CD4-positive, alpha-beta memory T cell (primary cell): ENCODE results near the gene TCF12. TPM values are rescaled to one million over a fixed set of nuclear protein-coding genes. Genes with fewer than 3 reads are reported as not detected.
"Not testable (repeated sequence)": the region's sequence is repeated elsewhere in the genome, so short reads cannot be mapped to it uniquely, and the experiment has no call there.

Source experiments
- CTCF ChIA-PET: fragments of 350-600 bp; sonication (Branson Sonifier 250); formaldehyde crosslinking; loops from one replicate; lab custom pipeline; 2021; ENCODE audit warnings: inconsistent platforms; ENCODE audit not compliant: partially characterized antibody; lab: Charles Lee
- POLR2A ChIA-PET: fragments of 350-600 bp; sonication (Branson Sonifier 250); formaldehyde crosslinking; loops from one replicate; lab custom pipeline; 2021; ENCODE audit not compliant: partially characterized antibody; lab: Charles Lee
- DNase-seq, 5 donors: peaks; one replicate each; pipeline versions ENCODE4 v3.0.0 to v3.0.0-alpha.2; 2020 to 2022; ENCODE audit warnings: mixed read lengths in 1 of 5
- H3K27ac ChIP-seq: one replicate; pipeline ENCODE4 v1.7.0; 2013; ENCODE audit warnings: low read depth, low read length
- H3K27me3 ChIP-seq: 2 replicates; pipeline ENCODE4 v1.7.0; 2013; ENCODE audit warnings: mild to moderate bottlenecking, low read length, moderate library complexity; ENCODE audit not compliant: insufficient read depth
- H3K36me3 ChIP-seq: 2 replicates; pipeline ENCODE4 v1.7.0; 2013; ENCODE audit warnings: mild to moderate bottlenecking, low read length, moderate library complexity; ENCODE audit not compliant: insufficient read depth
- H3K4me1 ChIP-seq: 2 replicates; pipeline ENCODE4 v1.7.0; 2013; ENCODE audit warnings: mild to moderate bottlenecking, low read length, moderate library complexity; ENCODE audit not compliant: insufficient read depth
- H3K4me3 ChIP-seq, 2 donors: one replicate each; pipeline ENCODE4 v1.7.0; 2013; ENCODE audit warnings: low read length in 2 of 2, mild to moderate bottlenecking in 1 of 2
- H3K9me3 ChIP-seq, 2 donors: one replicate each; pipeline ENCODE4 v1.7.0; 2013; ENCODE audit warnings: low read length in 2 of 2, control low read depth in 1 of 2; ENCODE audit not compliant: control insufficient read depth in 1 of 2
- H3K27ac Mint-ChIP-seq, 7 donors: one replicate each; pipeline ENCODE4 v1.8.0; 2020 to 2021; ENCODE audit warnings: mixed read lengths in 7 of 7, mild to moderate bottlenecking in 6 of 7, inconsistent platforms in 3 of 7, moderate library complexity in 3 of 7
- H3K27me3 Mint-ChIP-seq, 2 donors: one replicate each; pipeline ENCODE4 v1.8.0; 2020 to 2021; ENCODE audit warnings: mixed read lengths in 2 of 2
- H3K36me3 Mint-ChIP-seq, 2 donors: one replicate each; pipeline ENCODE4 v1.8.0; 2020 to 2021; ENCODE audit warnings: mixed read lengths in 2 of 2, inconsistent platforms in 1 of 2, mild to moderate bottlenecking in 1 of 2
- H3K4me1 Mint-ChIP-seq, 4 donors: one replicate each; pipeline ENCODE4 v1.8.0; 2020 to 2021; ENCODE audit warnings: mixed read lengths in 4 of 4, mild to moderate bottlenecking in 1 of 4
- H3K4me3 Mint-ChIP-seq, 8 donors: one replicate each; pipeline ENCODE4 v1.8.0; 2020 to 2021; ENCODE audit warnings: mixed read lengths in 8 of 8, mild to moderate bottlenecking in 7 of 8, moderate library complexity in 6 of 8, inconsistent platforms in 3 of 8
- H3K9me3 Mint-ChIP-seq, 8 donors: one replicate each; pipeline ENCODE4 v1.8.0; 2020 to 2021; ENCODE audit warnings: mixed read lengths in 8 of 8, mild to moderate bottlenecking in 5 of 8, inconsistent platforms in 3 of 8, moderate library complexity in 1 of 8
- intact Hi-C: fragments of 100-400 bp; cut with micrococcal nuclease; formaldehyde crosslinking; loops from one replicate; pipeline ENCODE4 v1.15.1; 2023
- polyA plus RNA-seq, 2 donors: library from polyadenylated mRNA; unstranded; fragments of 300-500 nt; fragmentation: Illumina TruSeq; gene quantifications; one replicate each; pipeline ENCODE4 v1.2.3, GENCODE V29; 2021
- total RNA-seq, 2 experiments: library from RNA; stranded (reverse); gene quantifications; one replicate each; pipeline ENCODE4 v1.2.3, GENCODE V29; 2021

TCF12 gene
- total and polyA plus RNA-seq, 4 experiments from 2014 or later = 36.5 to 86.5 (median 68.4) TPM

DNA sequence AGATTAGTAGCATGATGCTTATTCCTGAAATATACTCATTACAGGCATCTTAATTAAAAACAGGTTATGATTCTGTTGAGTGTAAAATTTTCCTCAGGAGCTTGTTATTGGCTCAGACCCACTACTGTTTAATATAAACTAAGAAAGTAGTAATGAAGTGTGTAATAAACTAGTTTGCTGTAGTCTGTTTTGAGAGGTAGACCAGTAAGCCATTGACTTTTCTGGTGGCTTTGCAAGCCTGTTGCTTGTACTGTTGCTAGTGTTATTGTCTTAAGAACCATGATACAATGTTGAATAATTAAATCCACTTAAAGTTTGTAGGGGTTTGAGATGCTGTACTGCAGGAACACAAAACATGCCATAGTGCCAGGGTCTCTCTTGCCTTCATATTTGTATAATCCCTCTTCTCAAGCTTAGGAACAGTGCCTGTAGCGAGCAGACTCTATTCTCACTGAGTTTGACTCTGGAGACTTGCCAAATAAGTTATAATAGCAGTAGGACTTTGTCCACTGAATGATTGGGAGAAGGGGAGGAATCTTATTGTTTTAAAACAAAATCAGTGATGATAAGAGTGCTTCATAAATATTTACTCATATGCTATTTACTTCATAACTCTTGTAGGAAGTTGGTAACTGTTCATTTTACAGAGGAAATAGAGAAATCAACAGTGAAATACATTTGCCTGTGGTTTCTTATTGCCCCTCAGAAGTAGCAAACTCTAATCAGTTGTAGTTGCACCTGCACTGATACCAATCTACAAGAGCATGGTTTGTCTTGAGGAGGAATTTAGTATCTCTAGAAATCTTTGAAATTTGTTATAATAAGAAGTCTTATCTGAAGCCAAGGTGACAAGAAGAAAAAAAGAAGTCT, 13.4 kb downstream of the TCF12 start:
- Mint-ChIP-seq H3K9me3 (peaks cover 0 to 9% (median 0%) of the 10 kb centered on the region in 8 donors), H3K4me1 (peaks cover 52 to 82% (median 70%) of the 10 kb centered on the region in 4 donors), H3K27ac (peak overlapping the region in 2 of 7 donors; percentile 34 to 43), H3K4me3 (peak overlapping the region in 3 of 8 donors; percentile 9 to 50 (median 10)), H3K36me3 (peaks cover 33 to 50% of the 10 kb centered on the region in 2 donors), H3K27me3 (no peaks in the 10 kb centered on the region)
- peak in 1 of 5 donors; percentile 10 for DNase-seq
- ChIA-PET CTCF (no interaction called here), POLR2A (interaction anchor here (2.7 kb wide), 1 partner anchor 13 kb away, joined by 17 read pairs; the partner anchor contains the start of gene TCF12)
- no peak overlapping the region for H3K27ac ChIP-seq
- no peaks in the 10 kb centered on the region for H3K36me3 ChIP-seq
- no peak overlapping the region for H3K4me3 ChIP-seq
- H3K9me3 ChIP-seq = no peaks in the 10 kb centered on the region
- H3K27me3 ChIP-seq = no peaks in the 10 kb centered on the region
- intact Hi-C loops = no loop called here
- peaks cover 34% of the 10 kb centered on the region for H3K4me1 ChIP-seq

DNA sequence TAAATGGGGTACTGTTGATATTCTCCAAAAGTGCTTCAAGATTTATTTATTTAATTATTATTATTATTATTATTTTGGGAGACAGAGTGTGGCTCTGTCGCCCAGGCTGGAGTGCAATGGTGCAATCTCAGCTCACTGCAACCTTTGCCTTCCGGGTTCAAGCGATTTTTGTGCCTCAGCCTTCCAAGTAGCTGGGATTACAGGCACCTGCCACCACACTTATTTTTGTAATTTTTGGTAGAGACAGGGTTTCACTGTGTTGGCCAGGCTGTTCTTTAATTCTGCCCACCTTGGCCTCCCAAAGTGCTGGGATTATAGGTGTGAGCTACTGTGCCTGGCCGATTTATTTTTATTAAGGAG, 14.0 kb downstream of the TCF12 start:
- DNase-seq, H3K27me3 ChIP-seq, H3K4me3 Mint-ChIP-seq, H3K27me3 Mint-ChIP-seq, H3K9me3 ChIP-seq, CTCF ChIA-PET, H3K27ac ChIP-seq, H3K36me3 ChIP-seq, H3K27ac Mint-ChIP-seq, H3K9me3 Mint-ChIP-seq, H3K4me3 ChIP-seq, intact Hi-C loops: not testable (repeated sequence)
- H3K4me1 ChIP-seq = peaks cover 33% of the 10 kb centered on the region
- peaks cover 35 to 53% of the 10 kb centered on the region in 2 donors for H3K36me3 Mint-ChIP-seq
- POLR2A ChIA-PET = interaction anchor here (2.7 kb wide), 1 partner anchor 14 kb away, joined by 17 read pairs; the partner anchor contains the start of gene TCF12
- peaks cover 56 to 84% (median 71%) of the 10 kb centered on the region in 4 donors for H3K4me1 Mint-ChIP-seq

DNA sequence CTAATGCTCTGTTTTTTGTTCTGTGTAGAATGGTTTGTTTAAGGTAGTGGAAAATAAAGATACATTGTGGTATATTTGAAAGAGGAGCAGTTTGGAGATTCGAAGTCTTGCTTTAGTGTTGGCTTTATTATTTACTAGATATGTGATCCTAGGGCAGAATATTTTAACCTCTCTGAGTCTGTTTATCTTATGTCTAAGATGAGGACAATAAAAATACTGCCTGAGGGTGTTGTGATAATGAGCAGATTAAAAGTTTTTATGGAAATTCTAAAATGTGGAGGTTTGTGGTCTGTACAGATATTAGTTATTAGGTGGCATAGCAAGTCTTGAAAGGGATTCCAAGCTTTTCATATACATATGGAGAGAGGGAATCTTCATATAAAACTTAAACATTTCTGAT, 15.0 kb downstream of the TCF12 start:
- Histone ChIP-seq H3K36me3 (no peaks in the 10 kb centered on the region), H3K4me1 (peaks cover 27% of the 10 kb centered on the region), H3K27me3 (no peaks in the 10 kb centered on the region), H3K27ac (no peak overlapping the region), H3K4me3 (no peak overlapping the region), H3K9me3 (no peaks in the 10 kb centered on the region)
- POLR2A ChIA-PET = interaction anchor here (0.8 kb wide), 1 partner anchor 15 kb away, joined by 3 read pairs; no protein-coding TSS in a partner anchor
- DNase-seq = no peak
- peak overlapping the region in 1 of 7 donors; percentile 1 for H3K27ac Mint-ChIP-seq
- peaks cover 36 to 49% of the 10 kb centered on the region in 2 donors for H3K36me3 Mint-ChIP-seq
- H3K9me3 Mint-ChIP-seq = peaks cover 0 to 9% (median 0%) of the 10 kb centered on the region in 8 donors
- intact Hi-C loops = no loop called here
- CTCF ChIA-PET = interaction anchor here (1.5 kb wide), 1 partner anchor 15 kb away, joined by 4 read pairs; the partner anchor contains the start of gene TCF12
- no peaks in the 10 kb centered on the region for H3K27me3 Mint-ChIP-seq
- peak overlapping the region in 1 of 8 donors; percentile 6 for H3K4me3 Mint-ChIP-seq
- peaks cover 58 to 83% (median 72%) of the 10 kb centered on the region in 4 donors for H3K4me1 Mint-ChIP-seq

DNA sequence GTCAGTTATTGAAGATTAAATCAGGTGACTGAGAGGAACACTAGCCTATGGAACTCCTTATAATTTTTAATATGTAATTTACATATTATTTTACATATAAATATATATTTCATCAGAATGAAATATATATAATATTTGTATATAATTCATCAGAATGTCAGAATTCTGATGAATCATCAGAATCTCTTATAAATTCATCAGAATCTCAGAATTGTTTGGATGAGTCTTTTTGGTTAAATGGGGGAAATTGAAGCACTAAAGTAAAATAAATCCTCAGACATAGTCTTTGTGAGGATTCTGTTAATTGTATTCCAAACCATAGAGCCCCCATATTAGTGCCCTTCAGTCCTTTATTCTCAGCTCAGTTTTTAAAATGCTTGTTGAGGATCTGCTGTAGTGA, 15.4 kb downstream of the TCF12 start:
- no peak overlapping the region for H3K4me3 ChIP-seq
- Mint-ChIP-seq H3K4me3 (no peak overlapping the region), H3K27ac (no peak overlapping the region), H3K27me3 (no peaks in the 10 kb centered on the region), H3K9me3 (peaks cover 0 to 9% (median 0%) of the 10 kb centered on the region in 8 donors), H3K4me1 (peaks cover 61 to 86% (median 74%) of the 10 kb centered on the region in 4 donors), H3K36me3 (peaks cover 35 to 49% of the 10 kb centered on the region in 2 donors)
- H3K27ac ChIP-seq = no peak overlapping the region
- no peaks in the 10 kb centered on the region for H3K36me3 ChIP-seq
- peaks cover 25% of the 10 kb centered on the region for H3K4me1 ChIP-seq
- POLR2A ChIA-PET = interaction anchor here (0.8 kb wide), 1 partner anchor 16 kb away, joined by 3 read pairs; no protein-coding TSS in a partner anchor
- H3K27me3 ChIP-seq = no peaks in the 10 kb centered on the region
- DNase-seq = no peak
- intact Hi-C loops = no loop called here
- CTCF ChIA-PET = interaction anchor here (1.5 kb wide), 1 partner anchor 15 kb away, joined by 4 read pairs; the partner anchor contains the start of gene TCF12
- H3K9me3 ChIP-seq = no peaks in the 10 kb centered on the region

DNA sequence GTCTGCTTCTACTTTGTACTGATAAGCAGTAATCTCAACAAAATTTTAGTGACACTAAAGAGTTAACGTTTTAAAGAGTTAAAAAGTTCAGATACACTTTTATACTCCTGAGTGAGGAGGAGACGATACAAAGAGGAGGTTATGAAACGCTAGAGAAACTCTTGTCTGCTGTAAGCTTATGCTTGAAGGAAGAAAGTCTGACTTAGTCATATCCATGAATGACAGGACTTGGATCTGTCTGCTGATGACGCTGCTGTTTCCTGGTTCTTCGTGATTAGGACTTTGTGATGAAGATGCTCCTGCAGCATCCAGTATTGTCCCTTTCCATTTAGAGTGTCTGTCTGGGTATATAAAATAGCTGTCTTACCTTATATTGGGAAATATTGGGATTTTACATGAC, 15.8 kb downstream of the TCF12 start:
- no peaks in the 10 kb centered on the region for H3K27me3 Mint-ChIP-seq
- H3K4me1 Mint-ChIP-seq = peaks cover 62 to 86% (median 75%) of the 10 kb centered on the region in 4 donors
- Histone ChIP-seq H3K9me3 (no peaks in the 10 kb centered on the region), H3K36me3 (no peaks in the 10 kb centered on the region), H3K27me3 (no peaks in the 10 kb centered on the region), H3K4me3 (no peak overlapping the region), H3K4me1 (peaks cover 25% of the 10 kb centered on the region), H3K27ac (no peak overlapping the region)
- peaks cover 0 to 9% (median 0%) of the 10 kb centered on the region in 8 donors for H3K9me3 Mint-ChIP-seq
- peaks cover 35 to 49% of the 10 kb centered on the region in 2 donors for H3K36me3 Mint-ChIP-seq
- DNase-seq = no peak
- intact Hi-C loops = no loop called here
- ChIA-PET CTCF (interaction anchor here (1.0 to 1.5 kb wide), 2 partner anchors 8 to 15 kb away, joined by 3 to 4 read pairs; partner anchors contain the start of gene TCF12), POLR2A (interaction anchor here (0.6 to 0.8 kb wide), 2 partner anchors 16 to 47 kb away, joined by 3 read pairs; no protein-coding TSS in a partner anchor)
- no peak overlapping the region for H3K4me3 Mint-ChIP-seq
- H3K27ac Mint-ChIP-seq = no peak overlapping the region

DNA sequence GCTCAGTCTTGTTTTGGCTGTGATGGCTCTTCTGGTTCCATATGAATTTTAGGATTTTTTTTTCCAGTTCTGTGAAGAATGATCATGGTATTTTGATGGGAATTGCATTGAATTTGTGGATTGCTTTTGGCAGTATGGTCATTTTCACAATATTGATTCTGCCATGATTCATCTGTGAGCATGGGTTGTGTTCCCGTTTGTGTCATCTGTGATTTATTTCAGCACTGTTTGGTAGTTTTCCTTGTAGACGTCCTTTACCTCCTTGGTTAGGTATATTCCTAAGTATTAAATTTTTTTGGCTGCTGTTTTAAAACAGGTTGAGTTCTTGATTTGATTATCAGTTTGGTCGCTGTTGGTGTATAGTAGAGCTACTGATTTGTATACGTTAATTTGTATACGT, 18.5 kb downstream of the TCF12 start:
- ChIA-PET POLR2A (no interaction called here), CTCF (no interaction called here)
- Histone ChIP-seq H3K4me3 (no peak overlapping the region), H3K36me3 (no peaks in the 10 kb centered on the region), H3K4me1 (peaks cover 7% of the 10 kb centered on the region), H3K9me3 (no peaks in the 10 kb centered on the region), H3K27me3 (no peaks in the 10 kb centered on the region), H3K27ac (no peak overlapping the region)
- Mint-ChIP-seq H3K9me3 (peaks cover 0 to 9% (median 0%) of the 10 kb centered on the region in 8 donors), H3K36me3 (peaks cover 33 to 44% of the 10 kb centered on the region in 2 donors), H3K4me1 (peaks cover 50 to 76% (median 62%) of the 10 kb centered on the region in 4 donors), H3K27me3 (no peaks in the 10 kb centered on the region), H3K4me3 (peak overlapping the region in 3 of 8 donors; percentile 16 to 37 (median 18)), H3K27ac (no peak overlapping the region)
- intact Hi-C loops = no loop called here
- no peak for DNase-seq

DNA sequence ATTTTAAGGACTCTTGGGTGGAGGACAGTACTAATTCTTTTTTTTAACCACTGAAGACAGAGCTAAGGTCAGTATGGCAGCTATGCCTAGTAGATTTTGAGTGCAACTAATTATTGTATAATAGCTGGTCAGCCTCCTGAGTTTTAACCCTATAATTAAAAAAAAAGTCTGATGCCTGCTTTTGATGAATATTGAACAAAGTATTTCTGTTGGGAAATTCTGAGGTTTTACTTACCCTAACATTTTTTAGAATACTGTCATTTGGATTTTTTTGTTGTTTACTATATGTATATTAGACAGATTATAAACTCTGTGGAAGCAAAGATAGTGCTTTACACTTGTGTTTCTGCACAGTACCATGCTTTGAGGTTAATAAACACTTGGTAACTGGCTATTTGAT, 20.8 kb downstream of the TCF12 start:
- H3K4me3 ChIP-seq = no peak overlapping the region
- CTCF ChIA-PET = no interaction called here
- no peaks in the 10 kb centered on the region for H3K27me3 ChIP-seq
- H3K36me3 ChIP-seq = no peaks in the 10 kb centered on the region
- intact Hi-C loops = no loop called here
- Mint-ChIP-seq H3K4me1 (peaks cover 40 to 73% (median 51%) of the 10 kb centered on the region in 4 donors), H3K36me3 (peaks cover 32 to 36% of the 10 kb centered on the region in 2 donors), H3K27ac (no peak overlapping the region), H3K9me3 (peaks cover 0 to 9% (median 0%) of the 10 kb centered on the region in 8 donors), H3K4me3 (no peak overlapping the region), H3K27me3 (no peaks in the 10 kb centered on the region)
- H3K27ac ChIP-seq = no peak overlapping the region
- no peaks in the 10 kb centered on the region for H3K9me3 ChIP-seq
- POLR2A ChIA-PET = interaction anchor here (1.4 kb wide), 1 partner anchor 20 kb away, joined by 4 read pairs; the partner anchor contains the start of gene TCF12
- peaks cover 3% of the 10 kb centered on the region for H3K4me1 ChIP-seq
- no peak for DNase-seq
